Measurements from ENCODE around the gene SCAMP4. TPM values are rescaled to one million over a fixed set of nuclear protein-coding genes. Genes with fewer than 3 reads are reported as not detected.

SCAMP4 gene
- total and polyA plus RNA-seq, 2 of the 13 experiments (the other 11 are each of a cell fraction or from before 2014, with no cell fraction given) = 10.7 to 13.7 TPM

DNA sequence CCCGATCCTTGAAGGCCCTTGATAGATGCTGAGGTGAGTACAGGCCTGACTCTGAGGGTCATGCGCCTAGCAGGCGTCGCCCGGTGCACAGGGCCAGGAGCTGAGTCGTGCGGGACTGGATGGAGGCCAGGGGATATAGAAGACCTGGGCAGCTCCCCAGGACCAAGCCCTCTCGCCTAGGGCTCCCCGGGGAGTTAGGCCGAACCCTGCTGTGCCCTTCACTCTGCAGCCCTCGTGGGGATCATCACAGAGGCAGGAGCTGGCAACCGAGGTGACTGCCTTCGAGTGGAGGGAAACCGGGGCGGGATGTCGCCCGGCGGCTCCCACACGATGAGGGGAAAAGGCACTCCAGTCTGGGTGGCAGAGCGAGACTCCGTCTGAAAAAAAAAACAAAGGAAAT is 47.4 kb downstream of the SCAMP4 start (continued):
- no peak for TF ChIP-seq ZNF749 (CRISPR knock-in tag; IDR thresholded peaks at IDR 0.05; ENCODE audit: borderline replicate concordance)

DNA sequence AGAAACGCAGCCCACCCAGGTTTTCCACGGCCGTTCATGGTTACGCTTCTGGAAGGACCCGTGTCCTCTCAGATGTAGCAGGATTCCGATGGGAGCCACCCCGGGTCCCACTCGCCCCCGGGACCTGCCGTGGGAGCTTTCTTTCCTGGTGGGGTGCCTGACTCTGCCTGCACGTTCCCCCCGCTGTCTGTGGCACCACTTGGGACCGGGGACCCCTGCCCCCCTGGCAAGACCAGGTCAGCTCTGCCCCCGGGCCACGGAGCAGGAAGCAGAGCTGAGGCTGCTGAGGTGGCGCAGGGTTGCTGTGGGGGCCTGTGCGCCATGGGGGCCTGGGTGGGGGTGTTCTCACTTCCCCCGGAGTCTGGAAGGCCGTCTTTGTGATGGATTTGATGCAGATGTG is 47.8 kb downstream of the SCAMP4 start:
- POLR2A ChIA-PET = no interaction called here
- H3K27ac ChIP-seq (ENCODE audit: extremely low read length, insufficient read depth, low read length) = no peak overlapping the region
- no peaks in the 10 kb centered on the region for H3K27me3 ChIP-seq (ENCODE audit: control insufficient read depth in 1 of 2, insufficient read depth in 2 of 2, low read length in 2 of 2)

More for the DNA sequence above, 47.8 kb downstream of the SCAMP4 start:
- no peak for ATAC-seq
- H3K9ac ChIP-seq (ENCODE audit: insufficient read depth, low read depth, low read length) = no peak overlapping the region
- DNase-seq (ENCODE audit: low spot score) = no peak
- H3K4me2 ChIP-seq (ENCODE audit: low read depth, low read length) = no peak overlapping the region
- BruUV-seq (replicated peaks) = no TSS peak
- peaks cover 7 to 18% of the 10 kb centered on the region in 2 experiments; a peak in 3 of 5 replicates for H3K36me3 ChIP-seq (replicated peaks in 1 of 2; ENCODE audit: control insufficient read depth in 1 of 2, insufficient read depth in 2 of 2, low read length in 2 of 2)
- WGBS (ENCODE audit: low lambda C conversion rate) = 96% methylated on average over 14 of the region's 19 CpGs
- FAIRE-seq = no peak
- CTCF ChIA-PET (ENCODE audit: low intra/inter-chr PET ratio, low total read pairs) = no interaction called here
- H3K4me1 ChIP-seq (ENCODE audit: insufficient read depth, low read length) = no peaks in the 10 kb centered on the region
- no peak for TF ChIP-seq ZNF644 (CRISPR knock-in tag; IDR thresholded peaks at IDR 0.05; ENCODE audit: low read depth)
- TF ChIP-seq ZNF20 (CRISPR knock-in tag; IDR thresholded peaks at IDR 0.05) = no peak
- TF ChIP-seq TARDBP (CRISPR knock-in tag; IDR thresholded peaks at IDR 0.05) = no peak
- no peak for TF ChIP-seq ELF3 (CRISPR knock-in tag; IDR thresholded peaks at IDR 0.05)
- no peak for TF ChIP-seq ADNP (CRISPR knock-in tag; IDR thresholded peaks at IDR 0.05)
- TF ChIP-seq ZNF253 (CRISPR knock-in tag; IDR thresholded peaks at IDR 0.05; ENCODE audit: borderline replicate concordance) = no peak
- no peak for TF ChIP-seq EED (CRISPR knock-in tag; IDR thresholded peaks at IDR 0.05)
- TF ChIP-seq RORA (CRISPR knock-in tag; IDR thresholded peaks at IDR 0.05) = no peak
- TF ChIP-seq ZFP91 (CRISPR knock-in tag; IDR thresholded peaks at IDR 0.05; ENCODE audit: borderline replicate concordance) = no peak
- no peak for TF ChIP-seq ZFP41 (CRISPR knock-in tag; IDR thresholded peaks at IDR 0.05; ENCODE audit: borderline replicate concordance)
- no peak for TF ChIP-seq ZNF3 (CRISPR knock-in tag; IDR thresholded peaks at IDR 0.05)
- TF ChIP-seq TAF15 (IDR thresholded peaks at IDR 0.05; ENCODE audit: low read depth, low read length, poor library complexity, severe bottlenecking) = no peak
- TF ChIP-seq ZNF841 (CRISPR knock-in tag; IDR thresholded peaks at IDR 0.05; ENCODE audit: borderline replicate concordance) = no peak
- TF ChIP-seq DR1 (CRISPR knock-in tag; IDR thresholded peaks at IDR 0.05) = no peak
- TF ChIP-seq THYN1 (CRISPR knock-in tag; IDR thresholded peaks at IDR 0.05; ENCODE audit: borderline replicate concordance, low read depth) = no peak
- TF ChIP-seq, protein P1, sequence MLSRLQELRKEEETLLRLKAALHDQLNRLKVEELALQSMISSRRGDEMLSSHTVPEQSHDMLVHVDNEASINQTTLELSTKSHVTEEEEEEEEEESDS (CRISPR knock-in tag; IDR thresholded peaks at IDR 0.05; ENCODE audit: borderline replicate concordance) = no peak
- no peak for TF ChIP-seq ZNF777 (CRISPR knock-in tag; IDR thresholded peaks at IDR 0.05)
- TF ChIP-seq ISL2 (CRISPR knock-in tag; IDR thresholded peaks at IDR 0.05) = no peak
- H3K9me3 ChIP-seq (ENCODE audit: low read length) = no peaks in the 10 kb centered on the region
- in situ Hi-C loops (cut with HindIII; ENCODE audit: extremely low pct_ligation_motif_present, low pct_unique_long_range_greater_than_20kb) (no loop called here), intact Hi-C loops (cut with micrococcal nuclease; ENCODE audit: unreplicated experiment) (no loop called here)
- no peak overlapping the region for H2AFZ ChIP-seq (ENCODE audit: low read length)
- H3K79me2 ChIP-seq (ENCODE audit: insufficient read depth, low read length) = peaks cover 52% of the 10 kb centered on the region
- no peak overlapping the region for H3K4me3 ChIP-seq (replicated peaks in 1 of 3; ENCODE audit: insufficient read depth in 1 of 3, low read depth in 2 of 3, low read length in 3 of 3)
- peaks cover 39% of the 10 kb centered on the region; the same call in 1 of the 2 replicates for H4K20me1 ChIP-seq (ENCODE audit: insufficient read depth, low read length)

Measured in HepG2 (cell line).